Thyroid gland (tissue), 4 donors: ENCODE measurements around the gene RALB. TPM values are rescaled to one million over a fixed set of nuclear protein-coding genes. Genes with fewer than 3 reads are reported as not detected.

Experiments used
- DNase-seq, 2 donors: peaks; one replicate each; pipeline ENCODE4 v3.0.0-alpha.2; 2019
- H3K27ac ChIP-seq, 3 donors: fragments of 200-600 bp; sonication (generic); 1 replicate in 2 of 3; 2 replicates in 1 of 3; pipeline ENCODE4 v1.5.1; 2016 to 2019; ENCODE audit warnings: mild to moderate bottlenecking in 1 of 3, moderate library complexity in 1 of 3
- H3K27me3 ChIP-seq: fragments of 200-600 bp; sonication (generic); one replicate; pipeline ENCODE4 v1.5.1; 2019
- H3K36me3 ChIP-seq, 2 donors: fragments of 200-600 bp; sonication (generic); one replicate each; pipeline ENCODE4 v1.5.1; 2016 to 2019
- H3K4me1 ChIP-seq, 2 donors: fragments of 200-600 bp; sonication (generic); one replicate each; pipeline ENCODE4 v1.5.1; 2017 to 2019
- H3K4me3 ChIP-seq, 3 donors: fragments of 200-600 bp; sonication (generic); replicated peaks in 1 of 3; 1 replicate in 2 of 3; 2 replicates in 1 of 3; pipeline ENCODE4 v1.5.1; 2016; ENCODE audit warnings: mild to moderate bottlenecking in 1 of 3
- H3K9me3 ChIP-seq: fragments of 200-600 bp; sonication (generic); one replicate; pipeline ENCODE4 v1.5.1; 2017
- CTCF ChIP-seq, 6 experiments: fragments of 200-600 bp in 3 of 6; fragments of 450-650 bp in 3 of 6; sonication (generic) in 3 of 6; IDR thresholded peaks; one replicate each; pipeline ENCODE4 v1.5.1; 2016 to 2019; ENCODE audit warnings: antibody characterized with exemption in 6 of 6, mild to moderate bottlenecking in 2 of 6, inconsistent platforms in 1 of 6, moderate library complexity in 1 of 6
- POLR2A ChIP-seq, 2 donors: fragments of 450-650 bp; IDR thresholded peaks; one replicate each; pipeline ENCODE4 v1.6.1; 2017; ENCODE audit warnings: antibody characterized with exemption in 2 of 2, mild to moderate bottlenecking in 2 of 2, moderate library complexity in 1 of 2
- WGBS, 2 donors: methylation state at CpG; one replicate each; pipeline ENCODE4 v1.1.5; 2017; 5-methylcytosine and 5-hydroxymethylcytosine counted together
- intact Hi-C: fragments of 100-400 bp; cut with DNase I; formaldehyde crosslinking; loops from one replicate; pipeline ENCODE4 v1.15.1; 2023
- total RNA-seq, 4 donors: library from RNA; depleted of rRNA; stranded (reverse); fragments of >200 nt; gene quantifications; one replicate each; pipeline ENCODE4 v1.2.3, GENCODE V29; 2016

The RALB gene
- total RNA-seq, 4 donors from 2014 or later = 39.7 to 64.2 (median 45.4) TPM

GRCh38 chr2:120269816-120270215 is 17.2 kb downstream of the RALB start:
- Histone ChIP-seq H3K27me3 (no peaks in the 10 kb centered on the region), H3K36me3 (no peaks in the 10 kb centered on the region), H3K4me1 (no peaks in the 10 kb centered on the region), H3K4me3 (no peak overlapping the region), H3K27ac (no peak overlapping the region), H3K9me3 (no peaks in the 10 kb centered on the region)
- intact Hi-C loops = no loop called here
- no peak for DNase-seq
- 70 to 85% methylated on average over 1 of the region's 1 CpG for WGBS, 2 donors
- no peak for TF ChIP-seq CTCF (IDR thresholded peaks at IDR 0.05)
- no peak for TF ChIP-seq POLR2A (IDR thresholded peaks at IDR 0.05)

- TF ChIP-seq CTCF (IDR thresholded peaks at IDR 0.05) = no peak
- no peak for TF ChIP-seq POLR2A (IDR thresholded peaks at IDR 0.05)
- Histone ChIP-seq H3K9me3 (no peaks in the 10 kb centered on the region), H3K27me3 (no peaks in the 10 kb centered on the region), H3K27ac (no peak overlapping the region), H3K4me1 (no peaks in the 10 kb centered on the region), H3K36me3 (no peaks in the 10 kb centered on the region), H3K4me3 (no peak overlapping the region)
- intact Hi-C loops = no loop called here
- WGBS, 2 donors = 96 to 100% methylated on average over 1 of the region's 1 CpG
- DNase-seq = no peak
These were observed 19.2 kb downstream of the RALB start for GRCh38 chr2:120271711-120272379.

DNA sequence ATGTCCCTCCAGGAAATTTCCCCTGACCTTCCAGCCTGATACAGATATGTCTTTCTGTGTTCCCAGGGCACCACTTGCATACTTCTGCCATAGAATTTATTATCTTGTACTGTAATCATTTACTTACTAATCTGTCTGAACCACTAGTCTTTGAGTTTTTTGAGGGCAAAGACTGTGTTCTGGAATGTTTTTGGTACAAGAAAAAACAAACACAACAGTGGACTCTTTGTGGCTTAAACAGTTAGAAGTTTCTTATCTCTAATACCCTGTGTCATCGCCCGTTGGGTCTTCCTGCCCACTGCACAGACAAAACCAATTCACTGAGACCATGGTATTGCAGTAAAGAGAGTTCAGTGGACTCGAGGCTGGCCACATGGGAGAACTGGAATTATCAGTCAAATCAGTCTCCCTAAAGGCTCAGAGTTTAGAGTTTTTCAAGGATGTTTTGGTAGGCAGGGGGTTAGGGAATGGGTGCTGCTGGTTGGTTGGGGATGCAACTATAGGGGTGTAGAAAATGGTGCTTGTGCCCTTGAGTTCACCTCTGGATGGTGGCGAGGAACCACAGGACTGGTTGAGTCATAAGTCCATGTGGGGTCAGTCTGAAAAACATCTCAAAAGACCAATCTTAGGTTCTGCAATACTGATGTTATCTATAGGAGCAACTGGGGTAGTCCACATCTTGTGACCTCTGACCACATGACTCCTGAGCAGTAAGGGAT is 20.3 kb downstream of the RALB start:
- 89 to 93% methylated on average over 4 of the region's 4 CpGs for WGBS, 2 donors
- H3K27me3 ChIP-seq = no peaks in the 10 kb centered on the region
- intact Hi-C loops = no loop called here
- H3K9me3 ChIP-seq = no peaks in the 10 kb centered on the region
- H3K4me3 ChIP-seq = no peak overlapping the region
- H3K4me1 ChIP-seq = no peaks in the 10 kb centered on the region
- no peaks in the 10 kb centered on the region for H3K36me3 ChIP-seq
- DNase-seq = no peak
- no peak for TF ChIP-seq CTCF (IDR thresholded peaks at IDR 0.05)
- no peak for TF ChIP-seq POLR2A (IDR thresholded peaks at IDR 0.05)
- H3K27ac ChIP-seq = no peak overlapping the region

DNA sequence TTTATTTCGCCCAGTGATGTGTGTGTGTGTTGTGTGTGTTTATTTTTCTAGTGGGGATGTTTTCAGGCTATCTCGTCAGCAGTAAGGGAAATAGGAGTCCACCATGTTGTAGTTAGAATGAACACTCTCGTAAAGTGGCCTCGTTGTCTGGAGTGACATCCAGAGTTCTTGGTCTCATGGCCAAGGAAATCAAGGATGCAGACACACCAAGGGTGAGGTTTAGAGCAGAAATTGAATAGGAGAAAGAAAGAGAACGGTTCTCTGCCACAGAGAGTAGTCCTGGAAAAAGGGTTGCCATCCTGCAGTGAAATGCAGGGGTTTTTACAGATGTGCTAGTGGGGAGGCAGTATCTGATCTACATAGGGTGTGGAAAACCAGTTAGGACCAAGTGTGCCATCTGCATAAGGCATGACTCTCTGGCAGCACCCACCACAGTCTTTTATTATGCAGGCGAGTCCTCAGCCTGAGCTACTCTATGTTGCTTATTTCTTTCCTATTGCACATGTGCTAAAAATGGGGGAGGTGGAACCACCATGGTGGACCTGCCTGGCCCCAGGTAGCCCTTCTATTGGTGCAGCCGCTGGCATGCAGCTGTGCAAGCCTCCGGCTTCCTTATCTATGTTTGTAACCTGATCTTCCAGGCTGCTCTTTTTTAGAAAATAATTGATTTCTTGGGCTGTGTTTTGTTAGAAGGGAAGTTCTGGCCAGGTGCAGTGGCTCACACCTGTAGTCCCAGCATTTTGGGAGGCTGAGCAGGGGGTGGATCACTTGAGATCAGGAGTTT is 23.2 kb downstream of the RALB start:
- no peaks in the 10 kb centered on the region for H3K9me3 ChIP-seq
- H3K4me1 ChIP-seq = no peaks in the 10 kb centered on the region
- peaks cover 0 to 14% of the 10 kb centered on the region in 2 donors for H3K36me3 ChIP-seq
- no peak overlapping the region for H3K4me3 ChIP-seq
- H3K27me3 ChIP-seq = no peaks in the 10 kb centered on the region
- no peak for DNase-seq
- no peak overlapping the region for H3K27ac ChIP-seq
- TF ChIP-seq CTCF (IDR thresholded peaks at IDR 0.05) = no peak
- no peak for TF ChIP-seq POLR2A (IDR thresholded peaks at IDR 0.05)
- intact Hi-C loops = no loop called here
- 94 to 95% methylated on average over 8 of the region's 8 CpGs for WGBS, 2 donors
